ENCODE results near the gene RNU2-63P.

Gene RNU2-63P

GRCh38 chr2:88048541-88048940 is 32.2 kb upstream of the RNU2-63P start:
- no peak for TF ChIP-seq GATA3 (IDR thresholded peaks at IDR 0.05; ENCODE audit: low read depth, low read length)
- TF ChIP-seq GATA2 (IDR thresholded peaks at IDR 0.05; ENCODE audit: low read depth, low read length): no peak

GRCh38 chr2:88042476-88042875 is 26.1 kb upstream of the RNU2-63P start:
- TF ChIP-seq GATA3 (IDR thresholded peaks at IDR 0.05; ENCODE audit: low read depth, low read length) (no peak), GATA2 (IDR thresholded peaks at IDR 0.05; ENCODE audit: low read depth, low read length) (no peak)

- TF ChIP-seq GATA3 (IDR thresholded peaks at IDR 0.05; ENCODE audit: low read depth, low read length): no peak
- TF ChIP-seq GATA2 (IDR thresholded peaks at IDR 0.05; ENCODE audit: low read depth, low read length): no peak
Measured at GRCh38 chr2:88038263-88039105, 22.1 kb upstream of the RNU2-63P start.

- TF ChIP-seq GATA3 (IDR thresholded peaks at IDR 0.05; ENCODE audit: low read depth, low read length) (no peak), GATA2 (IDR thresholded peaks at IDR 0.05; ENCODE audit: low read depth, low read length) (no peak)
Measured at GRCh38 chr2:88036606-88037005, 20.3 kb upstream of the RNU2-63P start.

- TF ChIP-seq GATA3 (IDR thresholded peaks at IDR 0.05; ENCODE audit: low read depth, low read length) (no peak), GATA2 (IDR thresholded peaks at IDR 0.05; ENCODE audit: low read depth, low read length) (no peak)
Measured at GRCh38 chr2:88036182-88036581, 19.8 kb upstream of the RNU2-63P start.

- TF ChIP-seq GATA3 (IDR thresholded peaks at IDR 0.05; ENCODE audit: low read depth, low read length) (no peak), GATA2 (IDR thresholded peaks at IDR 0.05; ENCODE audit: low read depth, low read length) (no peak)
Measured at GRCh38 chr2:88032070-88032702, 15.8 kb upstream of the RNU2-63P start.

- no peak for TF ChIP-seq GATA3 (IDR thresholded peaks at IDR 0.05; ENCODE audit: low read depth, low read length)
- TF ChIP-seq GATA2 (IDR thresholded peaks at IDR 0.05; ENCODE audit: low read depth, low read length): no peak
Measured at GRCh38 chr2:88028931-88029330, 12.6 kb upstream of the RNU2-63P start.

- no peak for TF ChIP-seq GATA3 (IDR thresholded peaks at IDR 0.05; ENCODE audit: low read depth, low read length)
- TF ChIP-seq GATA2 (IDR thresholded peaks at IDR 0.05; ENCODE audit: low read depth, low read length): no peak
Measured at GRCh38 chr2:88027697-88028389, 11.5 kb upstream of the RNU2-63P start.

- no peak for TF ChIP-seq GATA3 (IDR thresholded peaks at IDR 0.05; ENCODE audit: low read depth, low read length)
- no peak for TF ChIP-seq GATA2 (IDR thresholded peaks at IDR 0.05; ENCODE audit: low read depth, low read length)
Measured at GRCh38 chr2:88024509-88024908, 8.2 kb upstream of the RNU2-63P start.

- no peak for TF ChIP-seq GATA2 (IDR thresholded peaks at IDR 0.05; ENCODE audit: low read depth, low read length)
- no peak for TF ChIP-seq GATA3 (IDR thresholded peaks at IDR 0.05; ENCODE audit: low read depth, low read length)
Measured at GRCh38 chr2:88022669-88022921, 6.2 kb upstream of the RNU2-63P start.

GRCh38 chr2:88019985-88020384 is 3.6 kb upstream of the RNU2-63P start:
- TF ChIP-seq GATA2 (IDR thresholded peaks at IDR 0.05; ENCODE audit: low read depth, low read length) (no peak), GATA3 (IDR thresholded peaks at IDR 0.05; ENCODE audit: low read depth, low read length) (no peak)

- TF ChIP-seq GATA2 (IDR thresholded peaks at IDR 0.05; ENCODE audit: low read depth, low read length) (no peak), GATA3 (IDR thresholded peaks at IDR 0.05; ENCODE audit: low read depth, low read length) (no peak)
Measured at GRCh38 chr2:88018909-88019308, 2.6 kb upstream of the RNU2-63P start.

GRCh38 chr2:88016960-88017779 is 823 bp upstream of the RNU2-63P start:
- no peak for TF ChIP-seq GATA3 (IDR thresholded peaks at IDR 0.05; ENCODE audit: low read depth, low read length)
- no peak for TF ChIP-seq GATA2 (IDR thresholded peaks at IDR 0.05; ENCODE audit: low read depth, low read length)

- no peak for TF ChIP-seq GATA2 (IDR thresholded peaks at IDR 0.05; ENCODE audit: low read depth, low read length)
- TF ChIP-seq GATA3 (IDR thresholded peaks at IDR 0.05; ENCODE audit: low read depth, low read length): no peak
Measured at GRCh38 chr2:88011011-88011410, 5.3 kb downstream of the RNU2-63P start.

Data from SH-SY5Y (cell line).